Liver (tissue), 3 donors: ENCODE data around the gene LINC01488.

ENCODE experiments used
- FOXA1 ChIP-seq: IDR thresholded peaks from 2 replicates; pipeline ENCODE4 v1.6.1; 2016; ENCODE audit warnings: antibody characterized with exemption
- GABPA ChIP-seq, 2 donors: IDR thresholded peaks in 1 of 2; conservative IDR thresholded peaks in 1 of 2; 2 replicates each; pipeline ENCODE4 v1.6.1; 2016; ENCODE audit warnings: antibody characterized with exemption in 2 of 2, mild to moderate bottlenecking in 1 of 2, moderate library complexity in 1 of 2
- JUND ChIP-seq, 2 donors: IDR thresholded peaks; 2 replicates each; pipeline ENCODE4 v1.6.1; 2016; ENCODE audit warnings: antibody characterized with exemption in 2 of 2
- NR2F2 ChIP-seq: IDR thresholded peaks from 2 replicates; pipeline ENCODE4 v1.6.1; 2016; ENCODE audit warnings: antibody characterized with exemption
- RAD21 ChIP-seq, 2 donors: IDR thresholded peaks; 2 replicates each; pipeline ENCODE4 v1.6.1; 2016; ENCODE audit warnings: antibody characterized with exemption in 2 of 2, mild to moderate bottlenecking in 2 of 2
- TAF1 ChIP-seq: conservative IDR thresholded peaks from 2 replicates; pipeline ENCODE4 v1.6.1; 2016; ENCODE audit warnings: antibody characterized with exemption, mild to moderate bottlenecking
- YY1 ChIP-seq: IDR thresholded peaks from 2 replicates; pipeline ENCODE4 v1.6.1; 2016; ENCODE audit warnings: antibody characterized with exemption, mild to moderate bottlenecking
- TF ChIP-seq, protein P1 (sequence below): fragments of 150-350 bp; IDR thresholded peaks from 2 replicates; pipeline ENCODE4 v1.5.1; 2017; ENCODE audit warnings: improper control_type of control experiment, low read depth, low read length; ENCODE audit not compliant: missing input control
- TF ChIP-seq, protein P2 (sequence below): IDR thresholded peaks from 2 replicates; pipeline ENCODE4 v1.6.1; 2016; ENCODE audit warnings: antibody characterized with exemption, mild to moderate bottlenecking
- donor health status: healthy.
- donor health status: healthy.

DNA sequence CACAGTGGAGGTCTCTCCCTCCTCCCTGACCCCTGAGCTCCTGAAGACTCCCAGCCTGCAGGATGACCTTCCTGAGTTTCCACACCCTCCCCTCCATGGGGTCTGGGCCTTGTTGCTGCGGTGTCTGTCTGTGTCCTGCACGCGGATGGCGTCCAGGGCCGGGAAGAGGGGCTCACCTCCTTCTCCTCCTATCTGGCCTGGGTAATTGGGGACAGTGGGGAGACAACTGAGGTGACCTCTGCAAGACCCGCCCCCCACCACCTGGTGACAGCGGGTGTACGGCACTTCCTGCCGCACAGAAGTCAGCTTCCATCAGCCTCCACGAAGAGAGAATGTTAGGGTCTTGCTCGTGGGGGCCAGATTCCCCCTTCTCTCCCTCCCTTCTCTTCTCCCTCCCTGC, 31.7 kb downstream of the LINC01488 start:
- TF ChIP-seq, protein P1, sequence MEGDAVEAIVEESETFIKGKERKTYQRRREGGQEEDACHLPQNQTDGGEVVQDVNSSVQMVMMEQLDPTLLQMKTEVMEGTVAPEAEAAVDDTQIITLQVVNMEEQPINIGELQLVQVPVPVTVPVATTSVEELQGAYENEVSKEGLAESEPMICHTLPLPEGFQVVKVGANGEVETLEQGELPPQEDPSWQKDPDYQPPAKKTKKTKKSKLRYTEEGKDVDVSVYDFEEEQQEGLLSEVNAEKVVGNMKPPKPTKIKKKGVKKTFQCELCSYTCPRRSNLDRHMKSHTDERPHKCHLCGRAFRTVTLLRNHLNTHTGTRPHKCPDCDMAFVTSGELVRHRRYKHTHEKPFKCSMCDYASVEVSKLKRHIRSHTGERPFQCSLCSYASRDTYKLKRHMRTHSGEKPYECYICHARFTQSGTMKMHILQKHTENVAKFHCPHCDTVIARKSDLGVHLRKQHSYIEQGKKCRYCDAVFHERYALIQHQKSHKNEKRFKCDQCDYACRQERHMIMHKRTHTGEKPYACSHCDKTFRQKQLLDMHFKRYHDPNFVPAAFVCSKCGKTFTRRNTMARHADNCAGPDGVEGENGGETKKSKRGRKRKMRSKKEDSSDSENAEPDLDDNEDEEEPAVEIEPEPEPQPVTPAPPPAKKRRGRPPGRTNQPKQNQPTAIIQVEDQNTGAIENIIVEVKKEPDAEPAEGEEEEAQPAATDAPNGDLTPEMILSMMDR, result no peak
- TF ChIP-seq, protein P2, sequence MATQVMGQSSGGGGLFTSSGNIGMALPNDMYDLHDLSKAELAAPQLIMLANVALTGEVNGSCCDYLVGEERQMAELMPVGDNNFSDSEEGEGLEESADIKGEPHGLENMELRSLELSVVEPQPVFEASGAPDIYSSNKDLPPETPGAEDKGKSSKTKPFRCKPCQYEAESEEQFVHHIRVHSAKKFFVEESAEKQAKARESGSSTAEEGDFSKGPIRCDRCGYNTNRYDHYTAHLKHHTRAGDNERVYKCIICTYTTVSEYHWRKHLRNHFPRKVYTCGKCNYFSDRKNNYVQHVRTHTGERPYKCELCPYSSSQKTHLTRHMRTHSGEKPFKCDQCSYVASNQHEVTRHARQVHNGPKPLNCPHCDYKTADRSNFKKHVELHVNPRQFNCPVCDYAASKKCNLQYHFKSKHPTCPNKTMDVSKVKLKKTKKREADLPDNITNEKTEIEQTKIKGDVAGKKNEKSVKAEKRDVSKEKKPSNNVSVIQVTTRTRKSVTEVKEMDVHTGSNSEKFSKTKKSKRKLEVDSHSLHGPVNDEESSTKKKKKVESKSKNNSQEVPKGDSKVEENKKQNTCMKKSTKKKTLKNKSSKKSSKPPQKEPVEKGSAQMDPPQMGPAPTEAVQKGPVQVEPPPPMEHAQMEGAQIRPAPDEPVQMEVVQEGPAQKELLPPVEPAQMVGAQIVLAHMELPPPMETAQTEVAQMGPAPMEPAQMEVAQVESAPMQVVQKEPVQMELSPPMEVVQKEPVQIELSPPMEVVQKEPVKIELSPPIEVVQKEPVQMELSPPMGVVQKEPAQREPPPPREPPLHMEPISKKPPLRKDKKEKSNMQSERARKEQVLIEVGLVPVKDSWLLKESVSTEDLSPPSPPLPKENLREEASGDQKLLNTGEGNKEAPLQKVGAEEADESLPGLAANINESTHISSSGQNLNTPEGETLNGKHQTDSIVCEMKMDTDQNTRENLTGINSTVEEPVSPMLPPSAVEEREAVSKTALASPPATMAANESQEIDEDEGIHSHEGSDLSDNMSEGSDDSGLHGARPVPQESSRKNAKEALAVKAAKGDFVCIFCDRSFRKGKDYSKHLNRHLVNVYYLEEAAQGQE, result no peak
- TF ChIP-seq RAD21 (IDR thresholded peaks at IDR 0.05) (no peak), FOXA1 (no peak), NR2F2 (no peak), YY1 (no peak), GABPA (IDR thresholded peaks at IDR 0.05 in 1 of 2, conservative IDR thresholded peaks at IDR 0.05 in 1 of 2) (no peak), TAF1 (no peak), JUND (IDR thresholded peaks at IDR 0.05) (no peak)
